HG03354 (cell line): ENCODE results near the gene MAP3K21.

Experiments
- ATAC-seq: cut with Tn5 transposase; IDR thresholded peaks from one replicate; pipeline ENCODE4 v1.9.1; 2021; ENCODE audit warnings: mild to moderate bottlenecking; ENCODE audit not compliant: unreplicated experiment, poor library complexity, severe bottlenecking

The MAP3K21 gene

GRCh38 chr1:233320023-233320422 is 7.5 kb upstream of the MAP3K21 start:
- ATAC-seq: no peak

GRCh38 chr1:233323718-233324117 is 3.8 kb upstream of the MAP3K21 start:
- no peak for ATAC-seq

GRCh38 chr1:233326319-233326718 is 1.2 kb upstream of the MAP3K21 start:
- ATAC-seq: no peak

GRCh38 chr1:233326811-233327650 is 493 bp upstream of the MAP3K21 start:
- peak; percentile 88 for ATAC-seq

GRCh38 chr1:233328142-233328921 is 808 bp downstream of the MAP3K21 start:
- ATAC-seq: peak; percentile 33

- no peak for ATAC-seq
Observed at GRCh38 chr1:233331676-233332519, 4.4 kb downstream of the MAP3K21 start.

- ATAC-seq: no peak
Observed at GRCh38 chr1:233333086-233333485, 5.6 kb downstream of the MAP3K21 start.

GRCh38 chr1:233334092-233334491 is 6.6 kb downstream of the MAP3K21 start:
- no peak for ATAC-seq

GRCh38 chr1:233336554-233337456 is 9.3 kb downstream of the MAP3K21 start:
- ATAC-seq: no peak

GRCh38 chr1:233337505-233337904 is 10.0 kb downstream of the MAP3K21 start:
- ATAC-seq: no peak

- ATAC-seq: no peak
Observed at GRCh38 chr1:233338102-233338501, 10.6 kb downstream of the MAP3K21 start.

GRCh38 chr1:233340031-233340555 is 12.6 kb downstream of the MAP3K21 start:
- no peak for ATAC-seq

GRCh38 chr1:233340966-233341516 is 13.5 kb downstream of the MAP3K21 start:
- ATAC-seq: no peak

GRCh38 chr1:233342086-233342485 is 14.6 kb downstream of the MAP3K21 start:
- no peak for ATAC-seq

- ATAC-seq: no peak
Observed at GRCh38 chr1:233343262-233343661, 15.7 kb downstream of the MAP3K21 start.

GRCh38 chr1:233347338-233347737 is 19.8 kb downstream of the MAP3K21 start:
- ATAC-seq: no peak

- ATAC-seq: no peak
Observed at GRCh38 chr1:233349137-233349536, 21.6 kb downstream of the MAP3K21 start.

- no peak for ATAC-seq
Observed at GRCh38 chr1:233354983-233355382, 27.5 kb downstream of the MAP3K21 start.
